Liver (tissue), 9 donors: ENCODE data around the gene TGFBR3. TPM values are rescaled to one million over a fixed set of nuclear protein-coding genes. Genes with fewer than 3 reads are reported as not detected.

Experiments used
- DNase-seq: peaks from one replicate; pipeline ENCODE4 v3.0.0-alpha.2; 2017; ENCODE audit warnings: low spot score
- H3K27ac ChIP-seq, 2 donors: one replicate each; pipeline ENCODE4 v1.7.0; 2013; ENCODE audit warnings: inconsistent platforms in 2 of 2, low read length in 2 of 2, control low read depth in 1 of 2, low read depth in 1 of 2, mild to moderate bottlenecking in 1 of 2
- H3K27me3 ChIP-seq, 4 donors: one replicate each; pipeline versions ENCODE4 v1.6.1 to v1.7.0; 2013; ENCODE audit warnings: low read length in 3 of 4, inconsistent platforms in 1 of 4, mild to moderate bottlenecking in 1 of 4, moderate library complexity in 1 of 4; ENCODE audit not compliant: control insufficient read depth in 4 of 4, insufficient read depth in 4 of 4
- H3K36me3 ChIP-seq, 4 donors: one replicate each; pipeline versions ENCODE4 v1.6.1 to v1.7.0; 2013; ENCODE audit warnings: low read length in 3 of 4, mild to moderate bottlenecking in 3 of 4, low read depth in 1 of 4, moderate library complexity in 1 of 4; ENCODE audit not compliant: control insufficient read depth in 4 of 4, insufficient read depth in 3 of 4
- H3K4me1 ChIP-seq, 4 donors: one replicate each; pipeline versions ENCODE4 v1.6.1 to v1.7.0; 2013; ENCODE audit warnings: low read length in 3 of 4, mild to moderate bottlenecking in 3 of 4, moderate library complexity in 1 of 4; ENCODE audit not compliant: control insufficient read depth in 4 of 4, insufficient read depth in 4 of 4
- H3K4me3 ChIP-seq, 3 donors: one replicate each; pipeline versions ENCODE4 v1.6.1 to v1.7.0; 2013; ENCODE audit warnings: low read length in 3 of 3, control low read depth in 1 of 3, low read depth in 1 of 3, mild to moderate bottlenecking in 1 of 3
- H3K9ac ChIP-seq, 2 donors: one replicate each; pipeline ENCODE4 v1.7.0; 2013; ENCODE audit warnings: low read length in 2 of 2, mild to moderate bottlenecking in 2 of 2, moderate library complexity in 2 of 2, control low read depth in 1 of 2, low read depth in 1 of 2
- H3K9me3 ChIP-seq, 4 donors: one replicate each; pipeline versions ENCODE4 v1.6.1 to v1.7.0; 2013; ENCODE audit warnings: low read length in 3 of 4; ENCODE audit not compliant: control insufficient read depth in 4 of 4
- EGR1 ChIP-seq, 2 donors: IDR thresholded peaks; 2 replicates each; pipeline ENCODE4 v1.6.1; 2016 to 2018; ENCODE audit warnings: antibody characterized with exemption in 2 of 2, low read depth in 2 of 2
- FOXA1 ChIP-seq: IDR thresholded peaks from 2 replicates; pipeline ENCODE4 v1.6.1; 2016; ENCODE audit warnings: antibody characterized with exemption
- FOXA2 ChIP-seq: IDR thresholded peaks from 2 replicates; pipeline ENCODE4 v1.6.1; 2016; ENCODE audit warnings: antibody characterized with exemption
- GABPA ChIP-seq, 2 donors: IDR thresholded peaks in 1 of 2; conservative IDR thresholded peaks in 1 of 2; 2 replicates each; pipeline ENCODE4 v1.6.1; 2016; ENCODE audit warnings: antibody characterized with exemption in 2 of 2, mild to moderate bottlenecking in 1 of 2, moderate library complexity in 1 of 2
- HNF4A ChIP-seq, 2 donors: conservative IDR thresholded peaks; 2 replicates each; pipeline ENCODE4 v1.6.1; 2016; ENCODE audit warnings: antibody characterized with exemption in 2 of 2, mild to moderate bottlenecking in 2 of 2
- HNF4G ChIP-seq: IDR thresholded peaks from 2 replicates; pipeline ENCODE4 v1.6.1; 2016; ENCODE audit warnings: antibody characterized with exemption
- JUND ChIP-seq, 2 donors: IDR thresholded peaks; 2 replicates each; pipeline ENCODE4 v1.6.1; 2016; ENCODE audit warnings: antibody characterized with exemption in 2 of 2
- MAX ChIP-seq: IDR thresholded peaks from 2 replicates; pipeline ENCODE4 v1.6.1; 2016; ENCODE audit warnings: antibody characterized with exemption
- NR2F2 ChIP-seq: IDR thresholded peaks from 2 replicates; pipeline ENCODE4 v1.6.1; 2016; ENCODE audit warnings: antibody characterized with exemption
- RAD21 ChIP-seq, 2 donors: IDR thresholded peaks; 2 replicates each; pipeline ENCODE4 v1.6.1; 2016; ENCODE audit warnings: antibody characterized with exemption in 2 of 2, mild to moderate bottlenecking in 2 of 2
- RXRA ChIP-seq, 2 donors: IDR thresholded peaks; 2 replicates each; pipeline ENCODE4 v1.6.1; 2017 to 2018; ENCODE audit warnings: antibody characterized with exemption in 2 of 2, mild to moderate bottlenecking in 1 of 2
- SP1 ChIP-seq: IDR thresholded peaks from 2 replicates; pipeline ENCODE4 v1.6.1; 2018; ENCODE audit warnings: antibody characterized with exemption, mild to moderate bottlenecking
- TAF1 ChIP-seq: conservative IDR thresholded peaks from 2 replicates; pipeline ENCODE4 v1.6.1; 2016; ENCODE audit warnings: antibody characterized with exemption, mild to moderate bottlenecking
- YY1 ChIP-seq: IDR thresholded peaks from 2 replicates; pipeline ENCODE4 v1.6.1; 2016; ENCODE audit warnings: antibody characterized with exemption, mild to moderate bottlenecking
- WGBS: extraction: QIAGEN DNeasy Blood & Tissue Kit; methylation state at CpG from one replicate; pipeline ENCODE4 v1.1.7; 2013; 5-methylcytosine and 5-hydroxymethylcytosine counted together
- polyA plus RNA-seq, 2 donors: library from polyadenylated mRNA; stranded (reverse) in 1 of 2; unstranded in 1 of 2; fragments of 200-250 nt in 1 of 2; fragments of >200 nt in 1 of 2; fragmentation: Nextera tagmentation in 1 of 2; extraction: Ambion mirVana in 1 of 2; gene quantifications; one replicate each; pipeline versions ENCODE4 v1.2.1 to v1.2.3, GENCODE V29; 2013 to 2015
- total RNA-seq, 2 donors: library from RNA; depleted of rRNA; stranded (reverse); fragments of >200 nt; gene quantifications; one replicate each; pipeline ENCODE4 v1.2.3, GENCODE V29; 2014
- TF ChIP-seq, protein P1 (sequence below): IDR thresholded peaks from 2 replicates; pipeline ENCODE4 v1.6.1; 2016; ENCODE audit warnings: antibody characterized with exemption
- TF ChIP-seq, protein P2 (sequence below): IDR thresholded peaks from 2 replicates; pipeline ENCODE4 v1.6.1; 2016; ENCODE audit warnings: antibody characterized with exemption
- TF ChIP-seq, protein P3 (sequence below): fragments of 150-350 bp; IDR thresholded peaks from 2 replicates; pipeline ENCODE4 v1.5.1; 2017; ENCODE audit warnings: improper control_type of control experiment, low read depth, low read length; ENCODE audit not compliant: missing input control
- donor health status: healthy.
- donor health status: healthy.
- donor health status: healthy.
- donor health status: healthy.
- donor health status: healthy.

The TGFBR3 gene
- total and polyA plus RNA-seq, 4 donors = 6.1 to 19.3 (median 9.9) TPM

DNA sequence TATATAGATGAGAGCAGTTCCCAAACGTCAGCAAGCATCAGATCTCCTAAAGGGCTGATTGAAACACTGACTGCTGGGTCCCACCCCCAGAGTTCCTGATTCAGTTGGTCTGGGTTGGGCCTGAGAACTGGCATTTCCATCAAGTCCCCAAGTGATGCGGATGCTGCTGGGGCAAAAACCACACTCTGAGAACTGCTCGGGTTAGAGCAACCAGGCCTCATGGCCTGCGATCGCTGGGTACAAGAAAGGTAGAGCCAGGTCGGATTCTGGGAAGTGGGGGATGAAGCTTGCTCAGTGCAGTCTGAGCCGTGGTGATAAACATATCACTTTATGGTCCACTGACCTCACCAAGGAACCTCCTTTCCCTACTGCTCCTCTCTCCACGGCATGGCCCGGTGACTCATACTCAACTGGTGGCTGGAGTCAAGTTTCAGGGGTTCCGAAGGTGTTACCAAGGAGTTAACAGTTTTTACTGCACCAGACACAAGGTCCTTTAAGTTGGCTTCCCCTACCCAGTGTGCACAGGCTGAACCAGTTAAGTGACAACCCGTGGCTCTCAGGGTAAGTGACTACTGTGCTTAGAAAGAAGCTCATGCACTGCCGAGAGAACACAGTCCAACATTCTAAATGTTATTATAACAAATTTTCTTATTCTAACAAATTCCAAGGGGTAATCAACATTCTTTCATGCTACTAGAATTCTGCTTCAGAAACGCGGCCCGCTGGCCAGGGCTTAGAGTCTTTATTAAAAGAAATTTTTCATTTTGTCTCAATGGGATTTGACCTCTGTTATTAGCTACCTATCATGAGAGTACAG, 153.5 kb downstream of the TGFBR3 start:
- no peak for TF ChIP-seq FOXA2
- TF ChIP-seq, protein P1, sequence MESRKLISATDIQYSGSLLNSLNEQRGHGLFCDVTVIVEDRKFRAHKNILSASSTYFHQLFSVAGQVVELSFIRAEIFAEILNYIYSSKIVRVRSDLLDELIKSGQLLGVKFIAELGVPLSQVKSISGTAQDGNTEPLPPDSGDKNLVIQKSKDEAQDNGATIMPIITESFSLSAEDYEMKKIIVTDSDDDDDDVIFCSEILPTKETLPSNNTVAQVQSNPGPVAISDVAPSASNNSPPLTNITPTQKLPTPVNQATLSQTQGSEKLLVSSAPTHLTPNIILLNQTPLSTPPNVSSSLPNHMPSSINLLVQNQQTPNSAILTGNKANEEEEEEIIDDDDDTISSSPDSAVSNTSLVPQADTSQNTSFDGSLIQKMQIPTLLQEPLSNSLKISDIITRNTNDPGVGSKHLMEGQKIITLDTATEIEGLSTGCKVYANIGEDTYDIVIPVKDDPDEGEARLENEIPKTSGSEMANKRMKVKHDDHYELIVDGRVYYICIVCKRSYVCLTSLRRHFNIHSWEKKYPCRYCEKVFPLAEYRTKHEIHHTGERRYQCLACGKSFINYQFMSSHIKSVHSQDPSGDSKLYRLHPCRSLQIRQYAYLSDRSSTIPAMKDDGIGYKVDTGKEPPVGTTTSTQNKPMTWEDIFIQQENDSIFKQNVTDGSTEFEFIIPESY = no peak
- no peak for TF ChIP-seq RAD21 (IDR thresholded peaks at IDR 0.05)
- no peak for TF ChIP-seq YY1
- no peak for TF ChIP-seq JUND (IDR thresholded peaks at IDR 0.05)
- TF ChIP-seq, protein P2, sequence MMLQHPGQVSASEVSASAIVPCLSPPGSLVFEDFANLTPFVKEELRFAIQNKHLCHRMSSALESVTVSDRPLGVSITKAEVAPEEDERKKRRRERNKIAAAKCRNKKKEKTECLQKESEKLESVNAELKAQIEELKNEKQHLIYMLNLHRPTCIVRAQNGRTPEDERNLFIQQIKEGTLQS = no peak
- no peak for TF ChIP-seq RXRA (IDR thresholded peaks at IDR 0.05)
- TF ChIP-seq NR2F2 = no peak
- TF ChIP-seq SP1 = no peak
- TF ChIP-seq EGR1 (IDR thresholded peaks at IDR 0.05; ENCODE audit: low read depth in 2 of 2) = no peak
- TF ChIP-seq TAF1 = no peak
- no peak for TF ChIP-seq GABPA (IDR thresholded peaks at IDR 0.05 in 1 of 2, conservative IDR thresholded peaks at IDR 0.05 in 1 of 2)
- TF ChIP-seq, protein P3, sequence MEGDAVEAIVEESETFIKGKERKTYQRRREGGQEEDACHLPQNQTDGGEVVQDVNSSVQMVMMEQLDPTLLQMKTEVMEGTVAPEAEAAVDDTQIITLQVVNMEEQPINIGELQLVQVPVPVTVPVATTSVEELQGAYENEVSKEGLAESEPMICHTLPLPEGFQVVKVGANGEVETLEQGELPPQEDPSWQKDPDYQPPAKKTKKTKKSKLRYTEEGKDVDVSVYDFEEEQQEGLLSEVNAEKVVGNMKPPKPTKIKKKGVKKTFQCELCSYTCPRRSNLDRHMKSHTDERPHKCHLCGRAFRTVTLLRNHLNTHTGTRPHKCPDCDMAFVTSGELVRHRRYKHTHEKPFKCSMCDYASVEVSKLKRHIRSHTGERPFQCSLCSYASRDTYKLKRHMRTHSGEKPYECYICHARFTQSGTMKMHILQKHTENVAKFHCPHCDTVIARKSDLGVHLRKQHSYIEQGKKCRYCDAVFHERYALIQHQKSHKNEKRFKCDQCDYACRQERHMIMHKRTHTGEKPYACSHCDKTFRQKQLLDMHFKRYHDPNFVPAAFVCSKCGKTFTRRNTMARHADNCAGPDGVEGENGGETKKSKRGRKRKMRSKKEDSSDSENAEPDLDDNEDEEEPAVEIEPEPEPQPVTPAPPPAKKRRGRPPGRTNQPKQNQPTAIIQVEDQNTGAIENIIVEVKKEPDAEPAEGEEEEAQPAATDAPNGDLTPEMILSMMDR = no peak
- TF ChIP-seq FOXA1 = no peak
- TF ChIP-seq HNF4A (conservative IDR thresholded peaks at IDR 0.05) = no peak
- TF ChIP-seq HNF4G = no peak
- H3K36me3 ChIP-seq = peaks cover 0 to 6% (median 3%) of the 10 kb centered on the region in 4 donors
- no peak overlapping the region for H3K4me3 ChIP-seq
- H3K9me3 ChIP-seq = no peaks in the 10 kb centered on the region
- H3K27ac ChIP-seq = peak overlapping the region; percentile 6 to 70
- H3K27me3 ChIP-seq = no peaks in the 10 kb centered on the region
- no peak overlapping the region for H3K9ac ChIP-seq
- WGBS = 84% methylated on average over 15 of the region's 15 CpGs
- H3K4me1 ChIP-seq = peaks cover 13 to 52% (median 40%) of the 10 kb centered on the region in 4 donors
- no peak for DNase-seq

- Histone ChIP-seq H3K9me3 (no peaks in the 10 kb centered on the region), H3K27ac (peak overlapping the region; percentile 6 to 70), H3K9ac (no peak overlapping the region), H3K4me1 (peaks cover 14 to 46% (median 36%) of the 10 kb centered on the region in 4 donors), H3K27me3 (no peaks in the 10 kb centered on the region), H3K36me3 (peaks cover 0 to 6% (median 3%) of the 10 kb centered on the region in 4 donors), H3K4me3 (no peak overlapping the region)
- WGBS = 11% methylated on average over 4 of the region's 4 CpGs
- TF ChIP-seq HNF4A (conservative IDR thresholded peaks at IDR 0.05) (peak in 1 of 2 donors; percentile 26), RAD21 (IDR thresholded peaks at IDR 0.05) (peak; percentile 5 to 19), GABPA (IDR thresholded peaks at IDR 0.05 in 1 of 2, conservative IDR thresholded peaks at IDR 0.05 in 1 of 2) (no peak), FOXA1 (no peak), RXRA (IDR thresholded peaks at IDR 0.05) (peak in 1 of 2 donors; percentile 39), MAX (no peak), JUND (IDR thresholded peaks at IDR 0.05) (peak in 1 of 2 donors; percentile 25)
- DNase-seq = no peak
Measured at GRCh38 chr1:91731815-91732214, 154.1 kb downstream of the TGFBR3 start.
